ENCODE measurements around the gene TNNC2. TPM values are rescaled to one million over a fixed set of nuclear protein-coding genes. Genes with fewer than 3 reads are reported as not detected.

Gene TNNC2
- total and polyA plus RNA-seq, 9 of the 15 experiments (the other 6 are each of a cell fraction or from before 2014, with no cell fraction given): not detected

DNA sequence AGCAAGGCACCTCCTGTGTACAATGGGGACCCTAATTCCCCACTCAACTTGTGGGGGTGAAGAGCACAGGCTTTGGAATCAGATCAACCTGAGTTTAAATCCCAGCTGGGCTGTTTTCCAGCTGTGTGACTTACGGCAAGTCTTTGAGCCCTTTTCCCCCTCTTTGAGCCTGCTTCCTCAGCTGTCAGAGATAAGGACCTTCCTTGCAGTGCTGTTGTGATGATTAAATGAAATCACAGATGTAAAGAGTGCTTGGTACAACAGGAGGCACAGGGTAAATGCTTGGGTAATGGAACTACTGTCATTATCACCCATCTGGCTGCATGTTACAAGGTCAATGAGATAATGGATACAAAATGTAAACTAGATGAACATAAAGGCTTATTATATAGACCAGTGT is 9.7 kb upstream of the TNNC2 start (continued):
- TF ChIP-seq HDAC1 (IDR thresholded peaks at IDR 0.05): peak in 1 of 2 experiments; percentile 70; a peak in 2 of 4 replicates
- no peak for TF ChIP-seq ZNF717 (CRISPR knock-in tag; IDR thresholded peaks at IDR 0.05)
- no peak for TF ChIP-seq SP1 (CRISPR knock-in tag; IDR thresholded peaks at IDR 0.05)
- TF ChIP-seq MTA1 (IDR thresholded peaks at IDR 0.05; ENCODE audit: borderline replicate concordance): no peak
- TF ChIP-seq, protein P1, sequence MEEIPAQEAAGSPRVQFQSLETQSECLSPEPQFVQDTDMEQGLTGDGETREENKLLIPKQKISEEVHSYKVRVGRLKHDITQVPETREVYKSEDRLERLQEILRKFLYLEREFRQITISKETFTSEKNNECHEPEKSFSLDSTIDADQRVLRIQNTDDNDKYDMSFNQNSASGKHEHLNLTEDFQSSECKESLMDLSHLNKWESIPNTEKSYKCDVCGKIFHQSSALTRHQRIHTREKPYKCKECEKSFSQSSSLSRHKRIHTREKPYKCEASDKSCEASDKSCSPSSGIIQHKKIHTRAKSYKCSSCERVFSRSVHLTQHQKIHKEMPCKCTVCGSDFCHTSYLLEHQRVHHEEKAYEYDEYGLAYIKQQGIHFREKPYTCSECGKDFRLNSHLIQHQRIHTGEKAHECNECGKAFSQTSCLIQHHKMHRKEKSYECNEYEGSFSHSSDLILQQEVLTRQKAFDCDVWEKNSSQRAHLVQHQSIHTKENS (CRISPR knock-in tag; IDR thresholded peaks at IDR 0.05): no peak
- no peak for TF ChIP-seq E2F3 (CRISPR knock-in tag; IDR thresholded peaks at IDR 0.05)
- no peak for TF ChIP-seq ZNF253 (CRISPR knock-in tag; conservative IDR thresholded peaks at IDR 0.05)
- TF ChIP-seq XRCC4 (IDR thresholded peaks at IDR 0.05; ENCODE audit: extremely low read depth, insufficient read depth, insufficient read length): no peak
- TF ChIP-seq RBM22 (IDR thresholded peaks at IDR 0.05; ENCODE audit: low read depth, low read length, poor library complexity, severe bottlenecking): no peak
- TF ChIP-seq, protein P2, sequence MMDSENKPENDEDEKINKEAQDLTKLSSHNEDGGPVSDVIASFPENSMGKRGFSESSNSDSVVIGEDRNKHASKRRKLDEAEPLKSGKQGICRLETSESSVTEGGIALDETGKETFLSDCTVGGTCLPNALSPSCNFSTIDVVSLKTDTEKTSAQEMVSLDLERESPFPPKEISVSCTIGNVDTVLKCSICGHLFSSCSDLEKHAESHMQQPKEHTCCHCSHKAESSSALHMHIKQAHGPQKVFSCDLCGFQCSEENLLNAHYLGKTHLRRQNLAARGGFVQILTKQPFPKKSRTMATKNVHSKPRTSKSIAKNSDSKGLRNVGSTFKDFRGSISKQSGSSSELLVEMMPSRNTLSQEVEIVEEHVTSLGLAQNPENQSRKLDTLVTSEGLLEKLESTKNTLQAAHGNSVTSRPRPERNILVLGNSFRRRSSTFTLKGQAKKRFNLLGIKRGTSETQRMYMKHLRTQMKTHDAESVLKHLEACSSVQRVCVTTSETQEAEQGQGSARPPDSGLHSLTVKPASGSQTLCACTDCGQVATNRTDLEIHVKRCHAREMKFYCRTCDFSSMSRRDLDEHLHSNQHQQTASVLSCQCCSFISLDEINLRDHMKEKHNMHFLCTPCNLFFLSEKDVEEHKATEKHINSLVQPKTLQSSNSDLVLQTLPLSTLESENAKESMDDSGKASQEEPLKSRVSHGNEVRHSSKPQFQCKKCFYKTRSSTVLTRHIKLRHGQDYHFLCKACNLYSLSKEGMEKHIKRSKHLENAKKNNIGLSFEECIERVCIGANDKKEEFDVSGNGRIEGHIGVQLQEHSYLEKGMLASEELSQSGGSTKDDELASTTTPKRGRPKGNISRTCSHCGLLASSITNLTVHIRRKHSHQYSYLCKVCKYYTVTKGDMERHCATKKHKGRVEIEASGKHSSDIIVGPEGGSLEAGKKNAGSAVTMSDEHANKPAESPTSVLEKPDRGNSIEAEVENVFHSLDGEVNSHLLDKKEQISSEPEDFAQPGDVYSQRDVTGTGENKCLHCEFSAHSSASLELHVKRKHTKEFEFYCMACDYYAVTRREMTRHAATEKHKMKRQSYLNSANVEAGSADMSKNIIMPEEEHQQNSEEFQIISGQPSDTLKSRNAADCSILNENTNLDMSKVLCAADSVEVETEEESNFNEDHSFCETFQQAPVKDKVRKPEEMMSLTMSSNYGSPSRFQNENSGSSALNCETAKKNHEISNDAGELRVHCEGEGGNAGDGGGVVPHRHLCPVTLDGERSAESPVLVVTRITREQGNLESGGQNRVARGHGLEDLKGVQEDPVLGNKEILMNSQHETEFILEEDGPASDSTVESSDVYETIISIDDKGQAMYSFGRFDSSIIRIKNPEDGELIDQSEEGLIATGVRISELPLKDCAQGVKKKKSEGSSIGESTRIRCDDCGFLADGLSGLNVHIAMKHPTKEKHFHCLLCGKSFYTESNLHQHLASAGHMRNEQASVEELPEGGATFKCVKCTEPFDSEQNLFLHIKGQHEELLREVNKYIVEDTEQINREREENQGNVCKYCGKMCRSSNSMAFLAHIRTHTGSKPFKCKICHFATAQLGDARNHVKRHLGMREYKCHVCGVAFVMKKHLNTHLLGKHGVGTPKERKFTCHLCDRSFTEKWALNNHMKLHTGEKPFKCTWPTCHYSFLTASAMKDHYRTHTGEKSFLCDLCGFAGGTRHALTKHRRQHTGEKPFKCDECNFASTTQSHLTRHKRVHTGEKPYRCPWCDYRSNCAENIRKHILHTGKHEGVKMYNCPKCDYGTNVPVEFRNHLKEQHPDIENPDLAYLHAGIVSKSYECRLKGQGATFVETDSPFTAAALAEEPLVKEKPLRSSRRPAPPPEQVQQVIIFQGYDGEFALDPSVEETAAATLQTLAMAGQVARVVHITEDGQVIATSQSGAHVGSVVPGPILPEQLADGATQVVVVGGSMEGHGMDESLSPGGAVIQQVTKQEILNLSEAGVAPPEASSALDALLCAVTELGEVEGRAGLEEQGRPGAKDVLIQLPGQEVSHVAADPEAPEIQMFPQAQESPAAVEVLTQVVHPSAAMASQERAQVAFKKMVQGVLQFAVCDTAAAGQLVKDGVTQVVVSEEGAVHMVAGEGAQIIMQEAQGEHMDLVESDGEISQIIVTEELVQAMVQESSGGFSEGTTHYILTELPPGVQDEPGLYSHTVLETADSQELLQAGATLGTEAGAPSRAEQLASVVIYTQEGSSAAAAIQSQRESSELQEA (IDR thresholded peaks at IDR 0.05; ENCODE audit: low read depth): no peak
- TF ChIP-seq CHD2 (IDR thresholded peaks at IDR 0.05; ENCODE audit: low read depth, low read length): no peak
- TF ChIP-seq ZNF699 (CRISPR knock-in tag; IDR thresholded peaks at IDR 0.05; ENCODE audit: insufficient replicate concordance): no peak
- no peak for TF ChIP-seq ILF3 (IDR thresholded peaks at IDR 0.05; ENCODE audit: borderline replicate concordance)
- TF ChIP-seq SMAD2 (IDR thresholded peaks at IDR 0.05; ENCODE audit: low read depth, low read length): no peak

Data from K562 (cell line).